Mucosa of descending colon (tissue), 3 donors: ENCODE measurements around the gene HOXA9. TPM values are rescaled to one million over a fixed set of nuclear protein-coding genes. Genes with fewer than 3 reads are reported as not detected.

ENCODE experiments used
- ATAC-seq: fragments of 200-7000 bp; cut with Tn5 transposase; one replicate; pipeline ENCODE4 v1.9.1; 2020; ENCODE audit warnings: mild to moderate bottlenecking, moderate library complexity
- DNase-seq, 3 donors: peaks; one replicate each; pipeline ENCODE4 v3.0.0-alpha.2; 2020
- H3K36me3 ChIP-seq: fragments of 200-600 bp; one replicate; pipeline ENCODE4 v1.8.0; 2021; ENCODE audit warnings: low read depth, mild to moderate bottlenecking
- H3K4me1 ChIP-seq: fragments of 200-600 bp; one replicate; pipeline ENCODE4 v1.8.0; 2021; ENCODE audit warnings: low read depth, mild to moderate bottlenecking
- H3K4me3 ChIP-seq: fragments of 200-600 bp; one replicate; pipeline ENCODE4 v1.8.0; 2021; ENCODE audit warnings: mild to moderate bottlenecking
- H3K9me3 ChIP-seq: fragments of 200-600 bp; one replicate; pipeline ENCODE4 v1.8.0; 2021; ENCODE audit warnings: mild to moderate bottlenecking
- CTCF ChIP-seq: fragments of 200-600 bp; IDR thresholded peaks from one replicate; pipeline ENCODE4 v1.8.0; 2022; ENCODE audit warnings: antibody characterized with exemption, mild to moderate bottlenecking
- intact Hi-C, 2 donors: fragments of 100-400 bp; cut with DNase I in 1 of 2; cut with micrococcal nuclease in 1 of 2; formaldehyde crosslinking; loops; one replicate each; pipeline versions ENCODE4 v1.11.0 to v1.11.1; 2022; cut with DNase I, micrococcal nuclease
- total RNA-seq, 3 donors: library from RNA; stranded (reverse); fragmentation: NEBNext Ultra II Directional in 2 of 3; extraction: Animal tissue kit (Norgen Biotek cat#: 25700) in 2 of 3; gene quantifications; one replicate each; pipeline versions ENCODE4 v1.2.1 to v1.2.4, GENCODE V29; 2021 to 2023
- donor health status: DM: no; HTN: no; CAD: no; lungs with moderate emphysema.
- donor health status: DM: no; HTN: no; CAD: no.
- donor health status: DM: no; HTN: yes; CAD: no.

Gene HOXA9
- total RNA-seq, 3 donors from 2014 or later = 22.0 to 27.9 (median 25.0) TPM

GRCh38 chr7:27140126-27140857 is 25.0 kb downstream of the HOXA9 start:
- Histone ChIP-seq H3K9me3 (no peaks in the 10 kb centered on the region), H3K36me3 (no peaks in the 10 kb centered on the region), H3K4me3 (peak overlapping the region; percentile 36), H3K4me1 (peaks cover 33% of the 10 kb centered on the region)
- intact Hi-C loops = loop anchor here in 1 of 2 donors (5.0 kb wide), 1 partner anchor 283 kb away; no protein-coding TSS in a partner anchor
- TF ChIP-seq CTCF = no peak
- ATAC-seq (peak; percentile 60), DNase-seq (peak in 2 of 3 donors; percentile 52 to 91)

GRCh38 chr7:27139334-27140125 is 25.8 kb downstream of the HOXA9 start:
- Histone ChIP-seq H3K9me3 (no peaks in the 10 kb centered on the region), H3K36me3 (no peaks in the 10 kb centered on the region), H3K4me3 (peak overlapping the region; percentile 36), H3K4me1 (peaks cover 41% of the 10 kb centered on the region)
- DNase-seq (peak; percentile 39 to 75 (median 73)), ATAC-seq (peak; percentile 2)
- TF ChIP-seq CTCF = no peak
- intact Hi-C loops = loop anchor here in 1 of 2 donors (5.0 kb wide), 1 partner anchor 282 kb away; no protein-coding TSS in a partner anchor

- no peaks in the 10 kb centered on the region for H3K9me3 ChIP-seq
Measured at GRCh38 chr7:27138985-27139333, 26.4 kb downstream of the HOXA9 start.

GRCh38 chr7:27138472-27138871 is 26.9 kb downstream of the HOXA9 start:
- intact Hi-C loops = no loop called here
- no peak for ATAC-seq
- DNase-seq = peak in 1 of 3 donors; percentile 16
- no peak for TF ChIP-seq CTCF
- Histone ChIP-seq H3K4me1 (peaks cover 47% of the 10 kb centered on the region), H3K4me3 (no peak overlapping the region), H3K9me3 (no peaks in the 10 kb centered on the region), H3K36me3 (no peaks in the 10 kb centered on the region)

More at GRCh38 chr7:27138985-27139333, 26.4 kb downstream of the HOXA9 start:
- Histone ChIP-seq H3K4me3 (peak overlapping the region; percentile 36), H3K36me3 (no peaks in the 10 kb centered on the region), H3K4me1 (peaks cover 46% of the 10 kb centered on the region)
- DNase-seq (no peak), ATAC-seq (peak; percentile 8)
- no peak for TF ChIP-seq CTCF
- intact Hi-C loops = no loop called here

GRCh38 chr7:27137640-27138315 is 27.6 kb downstream of the HOXA9 start:
- no peak for ATAC-seq
- no peaks in the 10 kb centered on the region for H3K36me3 ChIP-seq
- intact Hi-C loops = no loop called here
- peaks cover 51% of the 10 kb centered on the region for H3K4me1 ChIP-seq
- peak in 1 of 3 donors; percentile 7 for DNase-seq
- no peak for TF ChIP-seq CTCF
- H3K9me3 ChIP-seq = no peaks in the 10 kb centered on the region
- no peak overlapping the region for H3K4me3 ChIP-seq
